Testis (tissue), 3 donors: ENCODE data around the gene BCL2L11. TPM values are rescaled to one million over a fixed set of nuclear protein-coding genes. Genes with fewer than 3 reads are reported as not detected.

Experiments used
- DNase-seq: peaks from one replicate; pipeline ENCODE4 v3.0.0-alpha.2; 2019
- H3K27ac ChIP-seq, 2 donors: fragments of 200-600 bp; sonication (generic); one replicate each; pipeline ENCODE4 v1.5.1; 2019
- H3K27me3 ChIP-seq: fragments of 200-600 bp; sonication (generic); one replicate; pipeline ENCODE4 v1.5.1; 2019
- H3K36me3 ChIP-seq: fragments of 200-600 bp; sonication (generic); one replicate; pipeline ENCODE4 v1.5.1; 2017; ENCODE audit warnings: low read depth; ENCODE audit errors: missing control alignments
- H3K4me1 ChIP-seq: fragments of 200-600 bp; sonication (generic); one replicate; pipeline ENCODE4 v1.5.1; 2019
- H3K4me3 ChIP-seq, 2 donors: fragments of 200-600 bp; sonication (generic); one replicate each; pipeline ENCODE4 v1.5.1; 2017 to 2019
- H3K9me3 ChIP-seq: fragments of 200-600 bp; sonication (generic); one replicate; pipeline ENCODE4 v1.5.1; 2017
- POLR2A ChIP-seq: fragments of 450-650 bp; IDR thresholded peaks from one replicate; pipeline ENCODE4 v1.6.1; 2017; ENCODE audit warnings: antibody characterized with exemption, mild to moderate bottlenecking, moderate library complexity
- WGBS, 2 donors: methylation state at CpG; one replicate each; pipeline ENCODE4 v1.1.5; 2018; 5-methylcytosine and 5-hydroxymethylcytosine counted together
- intact Hi-C: fragments of 100-400 bp; cut with DNase I; formaldehyde crosslinking; loops from one replicate; pipeline ENCODE4 v1.15.1; 2023; ENCODE audit warnings: low total_unique reads
- polyA plus RNA-seq: library from polyadenylated mRNA; stranded (reverse); fragments of 350-450 nt; fragmentation: Illumina TruSeq; extraction: RNeasy Lipid Tissue Mini Kit (QIAGEN cat#74804); gene quantifications from one replicate; pipeline ENCODE4 v1.2.3, GENCODE V29; 2014; ENCODE audit warnings: low read depth, low replicate concordance; ENCODE audit not compliant: insufficient read depth
- total RNA-seq, 2 donors: library from RNA; depleted of rRNA; stranded (reverse); fragments of >200 nt; gene quantifications; one replicate each; pipeline ENCODE4 v1.2.3, GENCODE V29; 2016
- TF ChIP-seq, protein P1 (sequence below), 3 experiments: fragments of 450-650 bp in 2 of 3; fragments of 200-600 bp in 1 of 3; sonication (generic) in 1 of 3; IDR thresholded peaks; one replicate each; pipeline ENCODE4 v1.5.1; 2016 to 2019; ENCODE audit warnings: antibody characterized with exemption in 3 of 3, mild to moderate bottlenecking in 2 of 3, moderate library complexity in 1 of 3

The BCL2L11 gene
- total and polyA plus RNA-seq, 3 donors from 2014 or later = 26.4 to 41.7 (median 29.3) TPM

DNA sequence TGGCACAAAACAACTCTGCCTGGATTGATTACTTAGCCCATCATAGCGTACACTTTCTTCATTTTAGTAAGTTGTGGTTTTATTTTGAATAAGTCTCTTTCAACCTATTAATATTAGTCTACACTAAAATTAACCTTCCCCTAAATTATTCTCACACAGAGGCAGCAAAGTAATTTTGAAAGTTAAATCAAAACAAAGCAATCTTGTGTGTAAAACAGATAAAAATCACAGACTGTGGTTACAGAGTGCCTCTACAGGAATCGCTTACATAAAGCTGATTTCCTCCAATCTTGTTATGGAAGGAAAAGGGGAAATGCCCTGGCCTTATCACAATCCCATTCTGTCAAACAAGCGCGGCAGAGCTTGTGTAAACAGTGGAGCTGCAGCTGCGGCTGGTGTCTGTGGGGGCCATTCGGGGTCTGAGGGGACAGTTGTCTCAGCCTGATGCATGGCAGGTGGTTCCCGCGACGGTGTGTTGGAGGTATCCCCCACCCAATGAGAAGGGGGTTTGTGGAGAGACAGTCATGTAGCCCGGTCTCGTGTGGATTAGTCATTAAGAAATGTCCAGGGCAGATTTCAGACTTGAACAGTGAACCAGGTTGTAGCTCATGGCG is 42.1 kb downstream of the BCL2L11 start:
- no peaks in the 10 kb centered on the region for H3K36me3 ChIP-seq
- H3K4me1 ChIP-seq = no peaks in the 10 kb centered on the region
- no peak for DNase-seq
- TF ChIP-seq, protein P1, sequence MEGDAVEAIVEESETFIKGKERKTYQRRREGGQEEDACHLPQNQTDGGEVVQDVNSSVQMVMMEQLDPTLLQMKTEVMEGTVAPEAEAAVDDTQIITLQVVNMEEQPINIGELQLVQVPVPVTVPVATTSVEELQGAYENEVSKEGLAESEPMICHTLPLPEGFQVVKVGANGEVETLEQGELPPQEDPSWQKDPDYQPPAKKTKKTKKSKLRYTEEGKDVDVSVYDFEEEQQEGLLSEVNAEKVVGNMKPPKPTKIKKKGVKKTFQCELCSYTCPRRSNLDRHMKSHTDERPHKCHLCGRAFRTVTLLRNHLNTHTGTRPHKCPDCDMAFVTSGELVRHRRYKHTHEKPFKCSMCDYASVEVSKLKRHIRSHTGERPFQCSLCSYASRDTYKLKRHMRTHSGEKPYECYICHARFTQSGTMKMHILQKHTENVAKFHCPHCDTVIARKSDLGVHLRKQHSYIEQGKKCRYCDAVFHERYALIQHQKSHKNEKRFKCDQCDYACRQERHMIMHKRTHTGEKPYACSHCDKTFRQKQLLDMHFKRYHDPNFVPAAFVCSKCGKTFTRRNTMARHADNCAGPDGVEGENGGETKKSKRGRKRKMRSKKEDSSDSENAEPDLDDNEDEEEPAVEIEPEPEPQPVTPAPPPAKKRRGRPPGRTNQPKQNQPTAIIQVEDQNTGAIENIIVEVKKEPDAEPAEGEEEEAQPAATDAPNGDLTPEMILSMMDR (IDR thresholded peaks at IDR 0.05) = no peak
- no peak for TF ChIP-seq POLR2A
- H3K9me3 ChIP-seq = no peaks in the 10 kb centered on the region
- WGBS, 2 donors = 78 to 85% methylated on average over 12 of the region's 12 CpGs
- intact Hi-C loops = no loop called here
- H3K27me3 ChIP-seq = no peaks in the 10 kb centered on the region
- no peak overlapping the region for H3K4me3 ChIP-seq
- no peak overlapping the region for H3K27ac ChIP-seq

DNA sequence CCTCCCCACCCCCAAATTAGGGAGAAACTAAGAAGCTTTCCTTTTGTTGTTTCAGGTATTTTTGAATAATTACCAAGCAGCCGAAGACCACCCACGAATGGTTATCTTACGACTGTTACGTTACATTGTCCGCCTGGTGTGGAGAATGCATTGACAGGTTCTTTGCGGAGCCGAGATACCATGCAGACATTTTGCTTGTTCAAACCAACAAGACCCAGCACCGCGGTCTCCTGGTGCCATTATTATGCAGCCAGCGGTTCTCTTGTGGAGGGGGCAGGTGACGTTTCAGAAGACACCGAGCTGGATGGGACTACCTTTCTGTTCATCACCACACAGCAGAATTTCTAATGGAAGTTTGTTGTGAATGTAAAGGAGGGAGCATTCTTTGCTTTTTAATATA is 43.4 kb downstream of the BCL2L11 start:
- WGBS, 2 donors = 90 to 93% methylated on average over 12 of the region's 12 CpGs
- no peak for DNase-seq
- Histone ChIP-seq H3K27ac (no peak overlapping the region), H3K4me3 (no peak overlapping the region), H3K27me3 (no peaks in the 10 kb centered on the region), H3K36me3 (no peaks in the 10 kb centered on the region), H3K9me3 (no peaks in the 10 kb centered on the region), H3K4me1 (no peaks in the 10 kb centered on the region)
- intact Hi-C loops = no loop called here
- TF ChIP-seq, protein P1 (IDR thresholded peaks at IDR 0.05) = no peak
- TF ChIP-seq POLR2A = no peak

DNA sequence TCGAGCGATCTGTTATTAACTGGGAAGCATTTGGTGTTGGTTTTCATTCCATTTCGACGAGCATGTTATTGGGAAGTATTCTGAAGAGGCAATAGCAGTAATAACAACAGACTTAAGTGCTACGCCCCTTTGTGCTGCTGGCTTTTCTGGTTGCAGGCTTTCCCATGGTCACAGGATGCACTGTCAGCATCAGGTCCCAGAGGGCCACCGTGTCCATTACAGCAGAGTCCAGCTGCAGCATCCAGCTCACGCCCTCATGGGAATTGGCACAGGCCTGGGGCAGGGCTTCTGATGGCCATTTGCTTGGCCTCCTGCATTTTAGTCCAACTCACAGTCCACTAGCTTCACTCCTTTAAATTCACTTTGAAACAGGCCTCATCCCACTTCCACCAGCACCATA is 44.4 kb downstream of the BCL2L11 start:
- H3K4me1 ChIP-seq = no peaks in the 10 kb centered on the region
- H3K27me3 ChIP-seq = no peaks in the 10 kb centered on the region
- H3K27ac ChIP-seq = no peak overlapping the region
- 82 to 86% methylated on average over 7 of the region's 7 CpGs for WGBS, 2 donors
- intact Hi-C loops = no loop called here
- no peaks in the 10 kb centered on the region for H3K36me3 ChIP-seq
- no peaks in the 10 kb centered on the region for H3K9me3 ChIP-seq
- DNase-seq = no peak
- no peak overlapping the region for H3K4me3 ChIP-seq
- TF ChIP-seq, protein P1 (IDR thresholded peaks at IDR 0.05) = no peak
- TF ChIP-seq POLR2A = no peak

DNA sequence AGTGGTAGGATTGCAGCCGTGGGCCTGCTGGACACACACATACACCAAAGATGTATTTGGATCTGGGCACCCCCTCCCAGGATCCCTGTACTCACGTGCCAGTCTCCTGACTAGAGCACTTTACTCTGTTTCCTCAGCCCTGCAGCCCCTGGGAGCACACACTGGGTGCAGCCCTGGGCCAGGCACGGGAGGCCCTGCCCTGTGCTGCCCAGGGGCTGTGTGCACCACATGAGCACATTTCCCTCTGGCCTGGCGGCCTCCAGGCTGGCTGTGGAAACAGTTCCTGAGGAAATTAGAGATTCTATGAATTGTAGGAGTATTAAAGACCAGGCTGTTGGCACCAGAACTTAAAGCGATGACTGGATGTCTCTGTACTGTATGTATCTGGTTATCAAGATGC is 45.4 kb downstream of the BCL2L11 start:
- no peak overlapping the region for H3K27ac ChIP-seq
- no peaks in the 10 kb centered on the region for H3K36me3 ChIP-seq
- 90 to 93% methylated on average over 4 to 5 of the region's 5 CpGs for WGBS, 2 donors
- no peaks in the 10 kb centered on the region for H3K27me3 ChIP-seq
- no peaks in the 10 kb centered on the region for H3K4me1 ChIP-seq
- intact Hi-C loops = no loop called here
- no peak for TF ChIP-seq POLR2A
- no peaks in the 10 kb centered on the region for H3K9me3 ChIP-seq
- DNase-seq = no peak
- no peak overlapping the region for H3K4me3 ChIP-seq

DNA sequence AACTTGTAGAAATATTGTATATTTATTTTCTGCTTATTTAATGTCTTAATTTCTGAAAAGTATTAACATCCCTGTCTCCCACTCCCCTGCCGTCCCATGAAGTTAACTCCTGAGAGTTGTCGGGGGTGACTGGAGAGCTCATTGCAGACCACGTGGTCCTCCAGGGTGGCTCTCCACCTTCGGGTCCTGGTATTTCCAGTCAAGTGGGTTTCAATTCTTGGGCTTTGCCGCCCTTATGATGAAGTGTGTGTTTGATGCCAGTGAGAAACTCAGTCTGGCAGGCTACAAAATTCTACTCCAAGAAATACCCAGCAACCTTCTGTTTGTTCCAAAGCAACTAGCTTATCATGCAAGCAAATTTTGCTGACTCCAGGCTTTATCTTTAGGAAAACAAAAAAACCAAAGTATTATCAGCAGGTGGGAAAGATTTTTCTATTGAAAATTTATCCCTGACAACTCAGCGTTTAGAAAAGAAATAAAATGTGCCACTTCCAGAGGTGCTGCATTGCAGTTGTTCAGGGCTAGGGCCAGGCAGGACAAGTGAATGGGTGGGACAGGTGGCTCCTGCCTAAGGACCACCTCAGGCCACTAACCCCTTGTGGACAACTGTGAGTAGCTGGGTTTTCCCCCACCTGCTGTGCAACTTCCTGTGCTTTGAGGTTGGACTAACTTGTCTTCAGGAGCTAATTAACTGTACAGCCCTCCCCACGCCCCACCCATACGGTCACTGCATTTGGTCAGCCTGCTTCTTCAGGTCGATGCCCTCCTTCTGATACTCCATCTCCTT is 46.6 kb downstream of the BCL2L11 start:
- Histone ChIP-seq H3K27ac (no peak overlapping the region), H3K4me1 (no peaks in the 10 kb centered on the region), H3K27me3 (no peaks in the 10 kb centered on the region), H3K36me3 (no peaks in the 10 kb centered on the region), H3K9me3 (no peaks in the 10 kb centered on the region), H3K4me3 (no peak overlapping the region)
- 89 to 91% methylated on average over 9 of the region's 9 CpGs for WGBS, 2 donors
- DNase-seq = no peak
- intact Hi-C loops = no loop called here
- TF ChIP-seq, protein P1 (IDR thresholded peaks at IDR 0.05) = no peak
